ENCODE results near the gene UTS2B.

The UTS2B gene

GRCh38 chr3:191320316-191320715 is 10.0 kb downstream of the UTS2B start:
- no peak overlapping the region for H3K27ac ChIP-seq
- no peaks in the 10 kb centered on the region for H3K27me3 ChIP-seq (ENCODE audit: insufficient read depth, low read depth, severe bottlenecking)
- no peaks in the 10 kb centered on the region for H3K9me3 ChIP-seq (ENCODE audit: severe bottlenecking)
- TF ChIP-seq, protein P1, sequence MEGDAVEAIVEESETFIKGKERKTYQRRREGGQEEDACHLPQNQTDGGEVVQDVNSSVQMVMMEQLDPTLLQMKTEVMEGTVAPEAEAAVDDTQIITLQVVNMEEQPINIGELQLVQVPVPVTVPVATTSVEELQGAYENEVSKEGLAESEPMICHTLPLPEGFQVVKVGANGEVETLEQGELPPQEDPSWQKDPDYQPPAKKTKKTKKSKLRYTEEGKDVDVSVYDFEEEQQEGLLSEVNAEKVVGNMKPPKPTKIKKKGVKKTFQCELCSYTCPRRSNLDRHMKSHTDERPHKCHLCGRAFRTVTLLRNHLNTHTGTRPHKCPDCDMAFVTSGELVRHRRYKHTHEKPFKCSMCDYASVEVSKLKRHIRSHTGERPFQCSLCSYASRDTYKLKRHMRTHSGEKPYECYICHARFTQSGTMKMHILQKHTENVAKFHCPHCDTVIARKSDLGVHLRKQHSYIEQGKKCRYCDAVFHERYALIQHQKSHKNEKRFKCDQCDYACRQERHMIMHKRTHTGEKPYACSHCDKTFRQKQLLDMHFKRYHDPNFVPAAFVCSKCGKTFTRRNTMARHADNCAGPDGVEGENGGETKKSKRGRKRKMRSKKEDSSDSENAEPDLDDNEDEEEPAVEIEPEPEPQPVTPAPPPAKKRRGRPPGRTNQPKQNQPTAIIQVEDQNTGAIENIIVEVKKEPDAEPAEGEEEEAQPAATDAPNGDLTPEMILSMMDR (IDR thresholded peaks at IDR 0.05; ENCODE audit: low read depth, low read length), result no peak
- no peaks in the 10 kb centered on the region for H3K36me3 ChIP-seq
- no peak for DNase-seq
- H3K4me3 ChIP-seq (ENCODE audit: low read depth, low read length), result no peak overlapping the region

GRCh38 chr3:191316876-191317603 is 13.3 kb downstream of the UTS2B start:
- Histone ChIP-seq H3K4me3 (ENCODE audit: low read depth, low read length) (no peak overlapping the region), H3K36me3 (no peaks in the 10 kb centered on the region), H3K27me3 (ENCODE audit: insufficient read depth, low read depth, severe bottlenecking) (no peaks in the 10 kb centered on the region), H3K9me3 (ENCODE audit: severe bottlenecking) (no peaks in the 10 kb centered on the region), H3K27ac (no peak overlapping the region)
- TF ChIP-seq, protein P1 (IDR thresholded peaks at IDR 0.05; ENCODE audit: low read depth, low read length), result no peak
- DNase-seq, result no peak

DNA sequence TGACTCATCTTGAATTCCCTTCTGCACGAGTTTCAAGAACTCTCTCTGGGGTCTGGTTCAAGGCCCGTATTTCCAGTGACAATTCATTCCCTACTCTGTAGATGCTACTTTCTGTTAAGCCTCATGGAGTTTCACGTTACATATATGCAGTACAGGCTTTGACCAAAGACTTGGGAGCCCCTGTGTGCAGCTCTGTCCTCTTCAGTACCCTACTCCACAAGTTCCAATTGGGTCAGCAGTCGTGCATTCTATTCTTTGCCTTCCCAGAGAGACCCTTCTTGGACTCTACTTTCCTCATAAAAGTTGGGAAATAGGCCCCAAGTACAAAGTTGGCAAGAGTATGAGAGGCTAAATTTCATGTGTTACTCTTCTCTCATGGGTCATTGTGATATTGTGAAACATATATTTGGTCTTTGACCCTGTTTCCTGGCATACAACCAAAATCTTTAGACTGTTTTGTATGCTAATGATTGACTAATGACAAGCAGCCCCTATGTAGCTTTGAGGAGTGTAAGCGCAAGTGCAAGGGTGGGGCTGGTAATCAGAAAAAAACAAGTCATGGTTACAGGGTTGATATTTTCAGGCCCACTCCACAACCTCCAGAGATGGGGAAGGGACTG is 16.1 kb downstream of the UTS2B start:
- Histone ChIP-seq H3K9me3 (ENCODE audit: severe bottlenecking) (no peaks in the 10 kb centered on the region), H3K27ac (no peak overlapping the region), H3K27me3 (ENCODE audit: insufficient read depth, low read depth, severe bottlenecking) (no peaks in the 10 kb centered on the region), H3K36me3 (no peaks in the 10 kb centered on the region), H3K4me3 (ENCODE audit: low read depth, low read length) (no peak overlapping the region)
- DNase-seq, result no peak
- TF ChIP-seq, protein P1 (IDR thresholded peaks at IDR 0.05; ENCODE audit: low read depth, low read length), result no peak

DNA sequence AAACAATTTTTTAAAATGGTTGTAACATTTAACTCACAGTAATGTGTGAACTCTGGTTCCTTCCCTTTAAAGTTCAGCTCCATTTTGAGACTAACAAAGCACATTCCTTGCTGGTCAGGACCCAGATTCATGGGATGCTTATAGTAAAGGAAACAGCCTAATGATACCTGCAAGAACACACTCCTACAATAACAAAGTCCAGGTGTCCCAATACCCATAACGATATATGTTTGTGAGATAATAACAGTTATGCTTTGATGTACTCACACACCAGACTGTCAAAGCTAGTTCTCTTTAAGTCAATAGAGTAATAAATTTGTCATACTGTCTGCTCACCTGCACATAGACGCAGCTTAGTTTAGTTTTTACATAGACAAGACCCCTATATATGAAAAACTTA is 17.0 kb downstream of the UTS2B start:
- H3K27ac ChIP-seq, result no peak overlapping the region
- TF ChIP-seq, protein P1 (IDR thresholded peaks at IDR 0.05; ENCODE audit: low read depth, low read length), result no peak
- no peaks in the 10 kb centered on the region for H3K36me3 ChIP-seq
- no peak for DNase-seq
- H3K27me3 ChIP-seq (ENCODE audit: insufficient read depth, low read depth, severe bottlenecking), result no peaks in the 10 kb centered on the region
- H3K4me3 ChIP-seq (ENCODE audit: low read depth, low read length), result no peak overlapping the region
- H3K9me3 ChIP-seq (ENCODE audit: severe bottlenecking), result no peaks in the 10 kb centered on the region

GRCh38 chr3:191307341-191307740 is 23.0 kb downstream of the UTS2B start:
- no peaks in the 10 kb centered on the region for H3K27me3 ChIP-seq (ENCODE audit: insufficient read depth, low read depth, severe bottlenecking)
- no peak overlapping the region for H3K4me3 ChIP-seq (ENCODE audit: low read depth, low read length)
- H3K27ac ChIP-seq, result no peak overlapping the region
- H3K36me3 ChIP-seq, result no peaks in the 10 kb centered on the region
- TF ChIP-seq, protein P1 (IDR thresholded peaks at IDR 0.05; ENCODE audit: low read depth, low read length), result no peak
- no peaks in the 10 kb centered on the region for H3K9me3 ChIP-seq (ENCODE audit: severe bottlenecking)
- DNase-seq, result no peak
